Measurements from ENCODE around the gene KRTAP4-3.

DNA sequence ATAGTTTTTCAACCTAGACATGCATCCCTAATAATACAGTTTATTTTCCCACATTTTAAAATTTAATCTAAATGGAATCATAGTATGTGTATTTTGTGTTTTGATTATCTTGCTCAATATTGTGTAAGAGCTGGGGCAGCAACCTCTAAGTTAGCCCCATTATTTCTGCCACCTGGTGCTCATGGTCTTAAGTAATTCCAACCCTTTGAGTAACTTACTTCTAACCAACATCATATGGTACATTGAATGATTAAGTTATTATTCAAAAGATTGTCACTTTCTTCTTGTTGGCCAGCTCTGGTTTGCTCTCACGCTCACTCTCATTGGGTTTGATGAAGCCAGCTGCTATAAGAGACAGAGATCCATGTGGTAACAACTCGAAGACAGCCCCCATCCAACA lies 3.9 kb upstream of the KRTAP4-3 start:
- TF ChIP-seq, protein P1, sequence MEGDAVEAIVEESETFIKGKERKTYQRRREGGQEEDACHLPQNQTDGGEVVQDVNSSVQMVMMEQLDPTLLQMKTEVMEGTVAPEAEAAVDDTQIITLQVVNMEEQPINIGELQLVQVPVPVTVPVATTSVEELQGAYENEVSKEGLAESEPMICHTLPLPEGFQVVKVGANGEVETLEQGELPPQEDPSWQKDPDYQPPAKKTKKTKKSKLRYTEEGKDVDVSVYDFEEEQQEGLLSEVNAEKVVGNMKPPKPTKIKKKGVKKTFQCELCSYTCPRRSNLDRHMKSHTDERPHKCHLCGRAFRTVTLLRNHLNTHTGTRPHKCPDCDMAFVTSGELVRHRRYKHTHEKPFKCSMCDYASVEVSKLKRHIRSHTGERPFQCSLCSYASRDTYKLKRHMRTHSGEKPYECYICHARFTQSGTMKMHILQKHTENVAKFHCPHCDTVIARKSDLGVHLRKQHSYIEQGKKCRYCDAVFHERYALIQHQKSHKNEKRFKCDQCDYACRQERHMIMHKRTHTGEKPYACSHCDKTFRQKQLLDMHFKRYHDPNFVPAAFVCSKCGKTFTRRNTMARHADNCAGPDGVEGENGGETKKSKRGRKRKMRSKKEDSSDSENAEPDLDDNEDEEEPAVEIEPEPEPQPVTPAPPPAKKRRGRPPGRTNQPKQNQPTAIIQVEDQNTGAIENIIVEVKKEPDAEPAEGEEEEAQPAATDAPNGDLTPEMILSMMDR (IDR thresholded peaks at IDR 0.05): no peak
- TF ChIP-seq EP300 (IDR thresholded peaks at IDR 0.05) (no peak), POLR2A (IDR thresholded peaks at IDR 0.05) (no peak)
